HepG2 (cell line): ENCODE measurements around the gene NCMAP. TPM values are rescaled to one million over a fixed set of nuclear protein-coding genes. Genes with fewer than 3 reads are reported as not detected.

Experiments
- BORCS8-MEF2B ChIP-seq: sonication (generic); formaldehyde crosslinking; IDR thresholded peaks from 2 replicates; pipeline ENCODE4 v1.8.0; 2022; ENCODE audit warnings: mild to moderate bottlenecking, missing genetic modification reagents
- EEA1 ChIP-seq: sonication (generic); formaldehyde crosslinking; IDR thresholded peaks from 2 replicates; pipeline ENCODE4 v1.5.1; 2020; ENCODE audit warnings: mild to moderate bottlenecking, missing genetic modification reagents, borderline replicate concordance
- GABPA ChIP-seq, 2 experiments: IDR thresholded peaks; 2 replicates each; pipeline ENCODE4 v1.6.1; 2011 to 2016; ENCODE audit warnings: low read depth in 2 of 2, low read length in 1 of 2, missing biosample characterization in 1 of 2, missing genetic modification characterization in 1 of 2
- GZF1 ChIP-seq: sonication (generic); formaldehyde crosslinking; IDR thresholded peaks from 2 replicates; pipeline ENCODE4 v1.5.1; 2020; ENCODE audit warnings: mild to moderate bottlenecking, missing genetic modification reagents
- HMGXB4 ChIP-seq, 2 experiments: sonication (generic) in 1 of 2; formaldehyde crosslinking in 1 of 2; IDR thresholded peaks; 2 replicates each; pipeline versions ENCODE4 v1.4.0 to v1.6.1; 2018 to 2020; ENCODE audit warnings: missing genetic modification reagents in 2 of 2, borderline replicate concordance in 1 of 2, low read depth in 1 of 2, mild to moderate bottlenecking in 1 of 2, missing biosample characterization in 1 of 2
- POLR2G ChIP-seq: fragments of 200-400 bp; formaldehyde crosslinking; IDR thresholded peaks from 2 replicates; pipeline ENCODE4 v1.6.1; 2018; ENCODE audit warnings: mild to moderate bottlenecking, low read depth, low read length, moderate library complexity
- PRDM4 ChIP-seq: sonication (generic); formaldehyde crosslinking; IDR thresholded peaks from 2 replicates; pipeline ENCODE4 v1.9.0; 2021; ENCODE audit warnings: missing genetic modification reagents, borderline replicate concordance
- RFX3 ChIP-seq: IDR thresholded peaks from 2 replicates; pipeline ENCODE4 v1.6.1; 2016; ENCODE audit warnings: missing biosample characterization, missing genetic modification reagents
- SOX6 ChIP-seq, 2 experiments: fragments of 450-650 bp in 1 of 2; sonication (generic) in 1 of 2; formaldehyde crosslinking in 1 of 2; IDR thresholded peaks; 2 replicates each; pipeline versions ENCODE4 v1.4.0 to v1.6.1; 2017 to 2020; ENCODE audit warnings: antibody characterized with exemption in 1 of 2, mild to moderate bottlenecking in 1 of 2, missing genetic modification reagents in 1 of 2
- ZNF564 ChIP-seq: sonication (generic); formaldehyde crosslinking; IDR thresholded peaks from 2 replicates; pipeline ENCODE4 v1.8.1; 2023; ENCODE audit warnings: mild to moderate bottlenecking, missing genetic modification reagents
- ZNF572 ChIP-seq: sonication (generic); formaldehyde crosslinking; IDR thresholded peaks from 2 replicates; pipeline ENCODE4 v1.5.1; 2020; ENCODE audit warnings: mild to moderate bottlenecking, missing genetic modification reagents
- ZSCAN5A ChIP-seq: sonication (generic); formaldehyde crosslinking; IDR thresholded peaks from 2 replicates; pipeline ENCODE4 v1.8.0; 2022; ENCODE audit warnings: mild to moderate bottlenecking, missing genetic modification reagents, borderline replicate concordance
- polyA plus RNA-seq, 8 experiments: library from polyadenylated mRNA; depleted of rRNA in 3 of 8; stranded (reverse) in 7 of 8; unstranded in 1 of 8; fragments of >200 nt; fragmentation: Illumina TruSeq in 4 of 8; extraction: Trizol in 4 of 8; gene quantifications; 2 replicates each; pipeline versions ENCODE4 v1.2.1 to v1.2.3, GENCODE V29; 2011 to 2016; ENCODE audit warnings: low read depth in 4 of 8, missing spikeins in 1 of 8, mixed read lengths in 1 of 8; ENCODE audit not compliant: insufficient read depth in 1 of 8
- total RNA-seq, 5 experiments: library from RNA; depleted of rRNA; stranded (reverse); fragments of >200 nt; fragmentation: Illumina TruSeq; extraction: Trizol; gene quantifications; 2 replicates each; pipeline ENCODE4 v1.2.3, GENCODE V29; 2016; ENCODE audit warnings: low read depth in 1 of 5
- TF ChIP-seq, protein P1 (sequence below): sonication (generic); formaldehyde crosslinking; IDR thresholded peaks from 2 replicates; pipeline ENCODE4 v1.8.0; 2022; ENCODE audit warnings: mild to moderate bottlenecking, missing genetic modification reagents, moderate library complexity
- TF ChIP-seq, protein P2 (sequence below): sonication (generic); formaldehyde crosslinking; IDR thresholded peaks from 2 replicates; pipeline ENCODE4 v1.5.1; 2020; ENCODE audit warnings: mild to moderate bottlenecking, missing genetic modification reagents, moderate library complexity

NCMAP gene
- total and polyA plus RNA-seq, 2 of the 13 experiments (the other 11 are each of a cell fraction or from before 2014, with no cell fraction given) = 2.7 to 20.0 TPM

GRCh38 chr1:24643363-24644099, 87.6 kb downstream of the NCMAP start (continued):
- no peak for TF ChIP-seq GABPA (IDR thresholded peaks at IDR 0.05; ENCODE audit: low read depth, low read length)
- TF ChIP-seq GABPA (CRISPR knock-in tag; IDR thresholded peaks at IDR 0.05; ENCODE audit: low read depth) = no peak
- no peak for TF ChIP-seq RFX3 (CRISPR knock-in tag)
- TF ChIP-seq ZNF564 (CRISPR knock-in tag) = no peak; the same call in 1 of the 2 replicates
- TF ChIP-seq SOX6 (IDR thresholded peaks at IDR 0.05) = no peak
- TF ChIP-seq SOX6 (CRISPR knock-in tag; IDR thresholded peaks at IDR 0.05) = no peak; the same call in 1 of the 2 replicates
- 0 out of 2 replicates have a peak, but pooled peaks have one; percentile 17 for TF ChIP-seq ZNF572 (CRISPR knock-in tag)
- no peak for TF ChIP-seq ZSCAN5A (CRISPR knock-in tag)
- TF ChIP-seq GZF1 (CRISPR knock-in tag) = no peak
- TF ChIP-seq HMGXB4 (CRISPR knock-in tag; IDR thresholded peaks at IDR 0.05; ENCODE audit: borderline replicate concordance in 1 of 2, low read depth in 1 of 2) = no peak; a peak in 2 of 4 replicates
- TF ChIP-seq, protein P1, sequence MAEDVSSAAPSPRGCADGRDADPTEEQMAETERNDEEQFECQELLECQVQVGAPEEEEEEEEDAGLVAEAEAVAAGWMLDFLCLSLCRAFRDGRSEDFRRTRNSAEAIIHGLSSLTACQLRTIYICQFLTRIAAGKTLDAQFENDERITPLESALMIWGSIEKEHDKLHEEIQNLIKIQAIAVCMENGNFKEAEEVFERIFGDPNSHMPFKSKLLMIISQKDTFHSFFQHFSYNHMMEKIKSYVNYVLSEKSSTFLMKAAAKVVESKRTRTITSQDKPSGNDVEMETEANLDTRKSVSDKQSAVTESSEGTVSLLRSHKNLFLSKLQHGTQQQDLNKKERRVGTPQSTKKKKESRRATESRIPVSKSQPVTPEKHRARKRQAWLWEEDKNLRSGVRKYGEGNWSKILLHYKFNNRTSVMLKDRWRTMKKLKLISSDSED (CRISPR knock-in tag) = no peak
- no peak for TF ChIP-seq EEA1
- TF ChIP-seq, protein P2, sequence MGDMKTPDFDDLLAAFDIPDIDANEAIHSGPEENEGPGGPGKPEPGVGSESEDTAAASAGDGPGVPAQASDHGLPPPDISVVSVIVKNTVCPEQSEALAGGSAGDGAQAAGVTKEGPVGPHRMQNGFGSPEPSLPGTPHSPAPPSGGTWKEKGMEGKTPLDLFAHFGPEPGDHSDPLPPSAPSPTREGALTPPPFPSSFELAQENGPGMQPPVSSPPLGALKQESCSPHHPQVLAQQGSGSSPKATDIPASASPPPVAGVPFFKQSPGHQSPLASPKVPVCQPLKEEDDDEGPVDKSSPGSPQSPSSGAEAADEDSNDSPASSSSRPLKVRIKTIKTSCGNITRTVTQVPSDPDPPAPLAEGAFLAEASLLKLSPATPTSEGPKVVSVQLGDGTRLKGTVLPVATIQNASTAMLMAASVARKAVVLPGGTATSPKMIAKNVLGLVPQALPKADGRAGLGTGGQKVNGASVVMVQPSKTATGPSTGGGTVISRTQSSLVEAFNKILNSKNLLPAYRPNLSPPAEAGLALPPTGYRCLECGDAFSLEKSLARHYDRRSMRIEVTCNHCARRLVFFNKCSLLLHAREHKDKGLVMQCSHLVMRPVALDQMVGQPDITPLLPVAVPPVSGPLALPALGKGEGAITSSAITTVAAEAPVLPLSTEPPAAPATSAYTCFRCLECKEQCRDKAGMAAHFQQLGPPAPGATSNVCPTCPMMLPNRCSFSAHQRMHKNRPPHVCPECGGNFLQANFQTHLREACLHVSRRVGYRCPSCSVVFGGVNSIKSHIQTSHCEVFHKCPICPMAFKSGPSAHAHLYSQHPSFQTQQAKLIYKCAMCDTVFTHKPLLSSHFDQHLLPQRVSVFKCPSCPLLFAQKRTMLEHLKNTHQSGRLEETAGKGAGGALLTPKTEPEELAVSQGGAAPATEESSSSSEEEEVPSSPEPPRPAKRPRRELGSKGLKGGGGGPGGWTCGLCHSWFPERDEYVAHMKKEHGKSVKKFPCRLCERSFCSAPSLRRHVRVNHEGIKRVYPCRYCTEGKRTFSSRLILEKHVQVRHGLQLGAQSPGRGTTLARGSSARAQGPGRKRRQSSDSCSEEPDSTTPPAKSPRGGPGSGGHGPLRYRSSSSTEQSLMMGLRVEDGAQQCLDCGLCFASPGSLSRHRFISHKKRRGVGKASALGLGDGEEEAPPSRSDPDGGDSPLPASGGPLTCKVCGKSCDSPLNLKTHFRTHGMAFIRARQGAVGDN (CRISPR knock-in tag) = peak; percentile 6; the same call in 1 of the 2 replicates
- no peak for TF ChIP-seq PRDM4
- no peak for TF ChIP-seq BORCS8-MEF2B (CRISPR knock-in tag)
- no peak for TF ChIP-seq POLR2G
